ENCODE data around the gene CRB2. TPM values are rescaled to one million over a fixed set of nuclear protein-coding genes. Genes with fewer than 3 reads are reported as not detected.
"Not testable (repeated sequence)": the region's sequence is repeated elsewhere in the genome, so short reads cannot be mapped to it uniquely, and the experiment has no call there.

The CRB2 gene
- total RNA-seq, 1 donor from 2014 or later = not detected

DNA sequence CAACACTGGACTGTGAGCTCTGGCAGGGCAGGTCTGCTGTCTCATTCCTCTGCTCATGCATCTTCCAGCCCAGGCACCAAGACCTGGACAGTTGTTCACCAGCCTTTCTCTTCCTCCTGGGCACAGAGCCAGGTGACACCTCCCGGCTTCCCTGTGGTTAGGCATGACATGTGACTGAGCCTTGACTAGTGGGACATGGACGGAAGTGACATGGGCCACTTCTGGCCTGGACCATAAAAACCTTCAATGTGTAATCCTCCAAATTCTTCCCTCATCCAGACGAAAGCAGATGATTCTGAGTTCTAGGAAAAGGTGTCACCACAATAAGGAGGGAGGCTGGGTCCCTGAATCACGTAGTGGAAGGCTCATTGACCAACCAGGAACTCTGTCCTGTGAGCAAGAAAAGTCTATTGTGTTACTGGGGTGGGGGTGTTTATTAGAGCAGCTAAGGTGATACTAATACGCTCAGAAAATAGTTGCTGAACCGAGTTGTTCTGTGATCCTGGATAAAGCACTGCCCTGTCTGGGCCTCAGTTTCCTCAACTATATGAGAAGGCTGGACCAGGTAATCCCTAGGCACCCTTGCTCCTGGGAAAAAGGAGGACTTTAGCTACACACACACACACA lies 26.6 kb upstream of the CRB2 start:
- H3K4me1 ChIP-seq = no peaks in the 10 kb centered on the region
- intact Hi-C loops (cut with micrococcal nuclease) = no loop called here
- TF ChIP-seq, protein P1, sequence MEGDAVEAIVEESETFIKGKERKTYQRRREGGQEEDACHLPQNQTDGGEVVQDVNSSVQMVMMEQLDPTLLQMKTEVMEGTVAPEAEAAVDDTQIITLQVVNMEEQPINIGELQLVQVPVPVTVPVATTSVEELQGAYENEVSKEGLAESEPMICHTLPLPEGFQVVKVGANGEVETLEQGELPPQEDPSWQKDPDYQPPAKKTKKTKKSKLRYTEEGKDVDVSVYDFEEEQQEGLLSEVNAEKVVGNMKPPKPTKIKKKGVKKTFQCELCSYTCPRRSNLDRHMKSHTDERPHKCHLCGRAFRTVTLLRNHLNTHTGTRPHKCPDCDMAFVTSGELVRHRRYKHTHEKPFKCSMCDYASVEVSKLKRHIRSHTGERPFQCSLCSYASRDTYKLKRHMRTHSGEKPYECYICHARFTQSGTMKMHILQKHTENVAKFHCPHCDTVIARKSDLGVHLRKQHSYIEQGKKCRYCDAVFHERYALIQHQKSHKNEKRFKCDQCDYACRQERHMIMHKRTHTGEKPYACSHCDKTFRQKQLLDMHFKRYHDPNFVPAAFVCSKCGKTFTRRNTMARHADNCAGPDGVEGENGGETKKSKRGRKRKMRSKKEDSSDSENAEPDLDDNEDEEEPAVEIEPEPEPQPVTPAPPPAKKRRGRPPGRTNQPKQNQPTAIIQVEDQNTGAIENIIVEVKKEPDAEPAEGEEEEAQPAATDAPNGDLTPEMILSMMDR (IDR thresholded peaks at IDR 0.05; ENCODE audit: borderline replicate concordance) = no peak
- H3K36me3 ChIP-seq = no peaks in the 10 kb centered on the region
- no peak for DNase-seq
- H3K4me3 ChIP-seq = no peak overlapping the region
- no peaks in the 10 kb centered on the region for H3K9me3 ChIP-seq (replicated peaks)
- H3K27ac ChIP-seq (replicated peaks) = no peak overlapping the region
- H3K27me3 ChIP-seq (ENCODE audit: low read depth) = no peaks in the 10 kb centered on the region

DNA sequence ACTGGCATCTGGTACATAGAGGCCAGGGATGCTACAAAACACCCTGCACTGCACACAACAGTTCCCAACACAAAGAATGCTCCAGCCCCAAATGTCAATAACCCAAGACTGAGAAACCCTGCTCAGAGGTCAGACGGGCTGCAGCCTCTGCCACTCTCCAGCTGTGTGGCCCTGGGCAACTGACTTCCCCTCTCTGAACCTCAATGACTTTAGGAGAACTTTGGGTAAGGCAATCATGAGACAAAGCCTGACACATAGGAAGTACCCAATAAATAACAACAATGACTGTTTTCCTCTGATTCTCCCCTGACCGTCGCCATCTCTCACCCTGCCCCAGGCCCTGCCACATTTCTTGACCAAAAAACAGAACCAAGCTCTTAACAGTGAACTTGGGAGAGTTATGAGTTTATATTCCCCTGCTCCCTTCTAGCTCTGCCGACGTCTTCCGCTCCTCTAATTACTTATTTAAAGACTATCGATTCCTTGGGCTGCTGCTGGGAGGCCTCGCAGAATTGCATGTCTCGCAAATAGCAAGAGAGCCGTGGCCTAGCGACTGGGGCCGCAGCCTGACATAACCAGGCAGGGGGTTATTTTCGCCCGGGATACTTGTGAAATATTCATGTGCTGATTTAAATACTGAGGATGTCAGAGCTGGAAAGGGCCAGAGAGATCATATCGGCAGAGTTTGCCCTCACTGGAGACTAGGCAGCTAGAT lies 24.5 kb upstream of the CRB2 start:
- no peaks in the 10 kb centered on the region for H3K9me3 ChIP-seq (replicated peaks)
- intact Hi-C loops (cut with micrococcal nuclease) = no loop called here
- no peaks in the 10 kb centered on the region for H3K36me3 ChIP-seq
- TF ChIP-seq, protein P1 (IDR thresholded peaks at IDR 0.05; ENCODE audit: borderline replicate concordance) = no peak
- no peak overlapping the region for H3K4me3 ChIP-seq
- H3K27me3 ChIP-seq (ENCODE audit: low read depth) = no peaks in the 10 kb centered on the region
- no peak for DNase-seq
- H3K4me1 ChIP-seq = peaks cover 15% of the 10 kb centered on the region
- H3K27ac ChIP-seq (replicated peaks) = no peak overlapping the region

DNA sequence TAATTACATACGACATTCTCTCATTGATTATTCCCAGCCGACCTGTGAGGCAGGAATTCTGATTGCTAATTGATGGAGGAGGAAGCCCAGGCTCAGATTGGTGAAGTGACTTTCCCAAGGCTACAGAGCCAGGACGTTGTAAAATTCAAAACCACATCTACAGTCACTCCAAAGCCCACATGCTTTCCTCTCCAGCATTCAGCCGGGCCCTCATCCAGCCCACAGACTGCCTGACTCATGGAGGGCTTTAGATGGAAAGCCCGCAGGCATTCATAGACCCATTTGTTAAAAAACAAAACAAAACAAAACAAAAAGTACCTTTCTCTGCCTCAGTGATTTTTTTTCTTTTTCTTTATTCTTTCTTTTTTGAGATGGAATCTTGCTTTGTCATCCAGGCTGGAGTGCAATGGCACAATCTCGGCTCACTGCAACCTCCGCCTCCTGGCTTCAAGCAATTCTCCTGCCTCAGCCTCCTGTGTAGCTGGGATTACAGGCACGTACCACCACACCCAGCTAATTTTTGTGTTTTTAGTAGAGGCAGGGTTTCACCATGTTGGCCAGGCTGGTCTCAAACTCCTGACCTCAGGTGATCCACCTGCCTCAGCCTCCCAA lies 22.8 kb upstream of the CRB2 start:
- peaks cover 16% of the 10 kb centered on the region for H3K4me1 ChIP-seq
- H3K27ac ChIP-seq (replicated peaks); DNase-seq; H3K9me3 ChIP-seq (replicated peaks); H3K36me3 ChIP-seq; intact Hi-C loops (cut with micrococcal nuclease); H3K4me3 ChIP-seq; H3K27me3 ChIP-seq (ENCODE audit: low read depth): not testable (repeated sequence)

DNA sequence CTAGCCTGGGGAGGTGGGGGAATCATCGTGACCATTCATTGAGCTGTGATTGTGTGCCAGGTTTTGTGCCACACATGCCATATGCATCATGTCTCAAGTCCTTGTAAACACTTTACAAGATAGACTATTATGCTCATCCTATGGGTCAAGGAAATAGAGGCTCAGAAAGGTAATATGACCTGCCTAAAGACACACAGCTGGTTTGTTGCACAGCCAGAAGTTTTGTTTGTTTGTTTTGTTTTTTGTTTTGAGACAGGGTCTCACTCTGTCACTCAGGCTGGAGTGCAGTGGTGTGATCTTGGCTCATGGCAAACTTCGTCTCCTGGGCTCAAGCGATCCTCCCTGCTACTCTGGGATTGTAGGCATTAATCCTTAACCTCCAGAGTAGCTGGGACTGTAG lies 21.4 kb upstream of the CRB2 start:
- DNase-seq = no peak
- no peak overlapping the region for H3K4me3 ChIP-seq
- intact Hi-C loops (cut with micrococcal nuclease) = no loop called here

DNA sequence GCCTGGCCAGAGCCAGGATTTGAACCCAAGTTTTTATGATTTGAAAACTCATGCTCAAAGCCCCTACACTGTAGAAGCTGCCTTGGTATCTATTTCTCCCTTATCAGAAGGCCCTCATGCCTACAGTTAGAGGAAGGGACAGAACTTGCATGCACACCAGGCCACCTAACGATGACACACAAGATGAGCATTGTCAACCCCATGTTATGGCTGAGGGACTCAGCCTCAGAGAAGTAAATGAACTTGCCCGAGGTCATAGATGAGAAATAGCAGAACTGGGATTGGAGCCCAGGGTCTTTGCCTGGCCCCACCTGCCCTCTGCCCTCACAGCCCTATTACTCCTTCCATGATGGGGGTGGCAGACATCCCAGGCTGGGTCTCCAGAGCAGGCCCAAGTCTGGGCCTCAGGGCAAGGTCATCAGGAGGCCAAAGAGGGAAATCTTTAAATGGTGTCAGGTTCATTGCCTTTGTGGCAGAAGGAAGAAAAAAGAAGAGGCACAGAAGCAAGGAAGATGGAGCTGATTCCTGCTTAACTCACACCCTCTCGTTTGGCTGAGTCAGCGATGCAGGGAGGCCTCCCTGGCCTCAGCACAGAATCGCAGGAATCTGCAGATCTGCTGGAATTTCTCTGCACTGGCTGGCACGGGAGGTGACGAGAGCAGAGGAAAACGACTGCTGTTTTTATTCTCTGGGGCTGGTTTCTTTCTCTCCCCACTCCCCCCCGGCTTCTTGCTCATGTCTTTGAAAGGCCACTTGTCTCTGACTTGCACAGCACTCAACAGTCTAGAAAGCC lies 20.6 kb upstream of the CRB2 start:
- peak overlapping the region; percentile 33 for H3K27ac ChIP-seq (replicated peaks)
- no peak overlapping the region for H3K4me3 ChIP-seq
- no peaks in the 10 kb centered on the region for H3K9me3 ChIP-seq (replicated peaks)
- no peaks in the 10 kb centered on the region for H3K27me3 ChIP-seq (ENCODE audit: low read depth)
- intact Hi-C loops (cut with micrococcal nuclease) = no loop called here
- H3K4me1 ChIP-seq = peaks cover 34% of the 10 kb centered on the region
- H3K36me3 ChIP-seq = no peaks in the 10 kb centered on the region
- DNase-seq = no peak
- TF ChIP-seq, protein P1 (IDR thresholded peaks at IDR 0.05; ENCODE audit: borderline replicate concordance) = no peak

More for the DNA sequence above, 21.4 kb upstream of the CRB2 start:
- Histone ChIP-seq H3K27me3 (ENCODE audit: low read depth) (no peaks in the 10 kb centered on the region), H3K4me1 (peaks cover 28% of the 10 kb centered on the region), H3K9me3 (replicated peaks) (no peaks in the 10 kb centered on the region), H3K36me3 (no peaks in the 10 kb centered on the region), H3K27ac (replicated peaks) (no peak overlapping the region)
- TF ChIP-seq, protein P1 (IDR thresholded peaks at IDR 0.05; ENCODE audit: borderline replicate concordance) = no peak

Data from left ventricle myocardium inferior (tissue), 1 donor.